Endothelial cell (in vitro differentiated cells): ENCODE data around the gene TMEM221. TPM values are rescaled to one million over a fixed set of nuclear protein-coding genes. Genes with fewer than 3 reads are reported as not detected.
A peak's percentile ranks its signal among the peaks of the same experiment; 100 is the strongest.

Source experiments
- DNase-seq: peaks from one replicate; pipeline ENCODE4 v3.0.0; 2021; ENCODE audit warnings: low spot score
- H3K27ac Mint-ChIP-seq: one replicate; pipeline ENCODE4 v1.8.0; 2021; ENCODE audit warnings: mixed read lengths, inconsistent platforms; ENCODE audit not compliant: unreplicated experiment
- H3K27me3 Mint-ChIP-seq: one replicate; pipeline ENCODE4 v1.8.0; 2021; ENCODE audit warnings: mild to moderate bottlenecking, moderate library complexity, mixed read lengths, inconsistent platforms; ENCODE audit not compliant: unreplicated experiment
- H3K36me3 Mint-ChIP-seq: one replicate; pipeline ENCODE4 v1.8.0; 2021; ENCODE audit warnings: mild to moderate bottlenecking, low read depth, mixed read lengths, inconsistent platforms; ENCODE audit not compliant: unreplicated experiment
- H3K4me1 Mint-ChIP-seq: one replicate; pipeline ENCODE4 v1.8.0; 2021; ENCODE audit warnings: mild to moderate bottlenecking, mixed read lengths, inconsistent platforms; ENCODE audit not compliant: unreplicated experiment
- H3K4me3 Mint-ChIP-seq: one replicate; pipeline ENCODE4 v1.8.0; 2021; ENCODE audit warnings: mild to moderate bottlenecking, mixed read lengths, inconsistent platforms; ENCODE audit not compliant: unreplicated experiment
- H3K9me3 Mint-ChIP-seq: one replicate; pipeline ENCODE4 v1.8.0; 2021; ENCODE audit warnings: mixed read lengths, inconsistent platforms; ENCODE audit not compliant: unreplicated experiment
- CTCF ChIP-seq: fragments of 200-600 bp; sonication (generic); IDR thresholded peaks from one replicate; pipeline ENCODE4 v1.5.0; 2021; ENCODE audit warnings: antibody characterized with exemption; ENCODE audit not compliant: unreplicated experiment
- total RNA-seq: library from RNA; stranded (reverse); fragmentation: NEBNext Ultra II Directional; extraction: Animal tissue kit (Norgen Biotek cat#: 25700); gene quantifications from one replicate; pipeline ENCODE4 v1.2.1, GENCODE V29; 2021; ENCODE audit not compliant: unreplicated experiment

The TMEM221 gene
- total RNA-seq, 1 donor from 2014 or later: 1.4 TPM

- peak; percentile 84 for DNase-seq
- TF ChIP-seq CTCF: peak; percentile 91
- Mint-ChIP-seq H3K4me3 (no peak overlapping the region), H3K27me3 (peaks cover 4% of the 10 kb centered on the region), H3K9me3 (no peaks in the 10 kb centered on the region), H3K27ac (no peak overlapping the region), H3K4me1 (peaks cover 17% of the 10 kb centered on the region), H3K36me3 (peaks cover 4% of the 10 kb centered on the region)
Observed at GRCh38 chr19:17385878-17386611, 62.4 kb downstream of the TMEM221 start.

Other genes with a start within 250 kb of the TMEM221 start
- 13.0 TPM for gene USE1, start 233.3 kb downstream of the TMEM221 start, total RNA-seq
- 16.5 TPM for gene OCEL1, start 222.4 kb downstream of the TMEM221 start, total RNA-seq
- 69.9 TPM for gene NR2F6, start 202.7 kb downstream of the TMEM221 start, total RNA-seq
- 54.2 TPM for gene USHBP1, start 183.9 kb downstream of the TMEM221 start, total RNA-seq
- gene BABAM1, start 181.2 kb downstream of the TMEM221 start, total RNA-seq: 136 TPM
- 2.3 TPM for gene ANKLE1, start 166.8 kb downstream of the TMEM221 start, total RNA-seq
- gene ABHD8, start 145.2 kb downstream of the TMEM221 start, total RNA-seq: 8.9 TPM
- gene MRPL34, start 142.8 kb downstream of the TMEM221 start, total RNA-seq: 60.2 TPM
- gene DDA1, start 139.1 kb downstream of the TMEM221 start, total RNA-seq: 44.7 TPM
- gene ANO8, start 113.8 kb downstream of the TMEM221 start, total RNA-seq: 19.0 TPM
- 27.3 TPM for gene GTPBP3, start 111.1 kb downstream of the TMEM221 start, total RNA-seq
- 1,569 TPM for gene PLVAP, start 71.3 kb downstream of the TMEM221 start, total RNA-seq
- 2.7 TPM for gene CCDC194, start 54.5 kb downstream of the TMEM221 start, total RNA-seq
- 97.8 TPM for gene BST2, start 43.0 kb downstream of the TMEM221 start, total RNA-seq
- 107 TPM for gene MVB12A, start 28.6 kb downstream of the TMEM221 start, total RNA-seq
- not detected for gene NXNL1, start 12.3 kb upstream of the TMEM221 start, total RNA-seq
- 30.2 TPM for gene SLC27A1, start 21.9 kb upstream of the TMEM221 start, total RNA-seq
- 184 TPM for gene PGLS, start 63.0 kb upstream of the TMEM221 start, total RNA-seq
- gene COLGALT1, start 107.0 kb upstream of the TMEM221 start, total RNA-seq: 257 TPM
- 1.2 TPM for gene UNC13A, start 239.7 kb upstream of the TMEM221 start, total RNA-seq